ENCODE measurements around the gene ANK2. TPM values are rescaled to one million over a fixed set of nuclear protein-coding genes. Genes with fewer than 3 reads are reported as not detected.

The ANK2 gene
- total RNA-seq, 1 donor, result 15.1 TPM

- no peak overlapping the region for H3K4me3 ChIP-seq (ENCODE audit: low read depth, low read length)
- no peak for DNase-seq (ENCODE audit: low read depth)
- TF ChIP-seq, protein P1, sequence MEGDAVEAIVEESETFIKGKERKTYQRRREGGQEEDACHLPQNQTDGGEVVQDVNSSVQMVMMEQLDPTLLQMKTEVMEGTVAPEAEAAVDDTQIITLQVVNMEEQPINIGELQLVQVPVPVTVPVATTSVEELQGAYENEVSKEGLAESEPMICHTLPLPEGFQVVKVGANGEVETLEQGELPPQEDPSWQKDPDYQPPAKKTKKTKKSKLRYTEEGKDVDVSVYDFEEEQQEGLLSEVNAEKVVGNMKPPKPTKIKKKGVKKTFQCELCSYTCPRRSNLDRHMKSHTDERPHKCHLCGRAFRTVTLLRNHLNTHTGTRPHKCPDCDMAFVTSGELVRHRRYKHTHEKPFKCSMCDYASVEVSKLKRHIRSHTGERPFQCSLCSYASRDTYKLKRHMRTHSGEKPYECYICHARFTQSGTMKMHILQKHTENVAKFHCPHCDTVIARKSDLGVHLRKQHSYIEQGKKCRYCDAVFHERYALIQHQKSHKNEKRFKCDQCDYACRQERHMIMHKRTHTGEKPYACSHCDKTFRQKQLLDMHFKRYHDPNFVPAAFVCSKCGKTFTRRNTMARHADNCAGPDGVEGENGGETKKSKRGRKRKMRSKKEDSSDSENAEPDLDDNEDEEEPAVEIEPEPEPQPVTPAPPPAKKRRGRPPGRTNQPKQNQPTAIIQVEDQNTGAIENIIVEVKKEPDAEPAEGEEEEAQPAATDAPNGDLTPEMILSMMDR (IDR thresholded peaks at IDR 0.05; ENCODE audit: insufficient read depth, low read depth, low read length), result no peak
These were observed 240.3 kb downstream of the ANK2 start for GRCh38 chr4:113289766-113290165.

DNA sequence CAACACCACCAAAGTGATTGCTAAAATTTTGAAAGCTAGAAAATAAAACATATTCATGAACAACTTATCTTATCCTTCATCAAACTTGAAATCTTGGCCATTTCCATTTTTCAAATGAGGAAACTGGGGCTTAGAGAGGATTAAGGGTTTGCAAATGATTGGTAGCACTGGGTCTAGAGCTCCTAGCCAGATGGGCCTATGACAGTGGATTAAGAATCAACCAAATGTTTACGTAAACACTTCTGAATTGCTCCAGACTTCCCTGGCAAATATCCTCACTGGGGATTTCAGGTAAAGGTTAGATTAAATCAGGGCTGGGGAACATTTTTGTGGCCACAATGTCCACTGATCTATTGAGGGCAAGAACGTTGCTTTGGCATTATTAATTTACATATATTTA, 241.2 kb downstream of the ANK2 start:
- no peak overlapping the region for H3K4me3 ChIP-seq (ENCODE audit: low read depth, low read length)
- DNase-seq (ENCODE audit: low read depth), result no peak
- TF ChIP-seq, protein P1 (IDR thresholded peaks at IDR 0.05; ENCODE audit: insufficient read depth, low read depth, low read length), result no peak

- peak; percentile 79 for DNase-seq (ENCODE audit: low read depth)
- H3K4me3 ChIP-seq (ENCODE audit: low read depth, low read length), result no peak overlapping the region
- TF ChIP-seq, protein P1 (IDR thresholded peaks at IDR 0.05; ENCODE audit: insufficient read depth, low read depth, low read length), result no peak
These were observed 243.1 kb downstream of the ANK2 start for GRCh38 chr4:113292371-113293042.

GRCh38 chr4:113293043-113293560, 243.6 kb downstream of the ANK2 start:
- H3K4me3 ChIP-seq (ENCODE audit: low read depth, low read length), result no peak overlapping the region
- TF ChIP-seq, protein P1 (IDR thresholded peaks at IDR 0.05; ENCODE audit: insufficient read depth, low read depth, low read length), result no peak
- DNase-seq (ENCODE audit: low read depth), result peak; percentile 56

DNA sequence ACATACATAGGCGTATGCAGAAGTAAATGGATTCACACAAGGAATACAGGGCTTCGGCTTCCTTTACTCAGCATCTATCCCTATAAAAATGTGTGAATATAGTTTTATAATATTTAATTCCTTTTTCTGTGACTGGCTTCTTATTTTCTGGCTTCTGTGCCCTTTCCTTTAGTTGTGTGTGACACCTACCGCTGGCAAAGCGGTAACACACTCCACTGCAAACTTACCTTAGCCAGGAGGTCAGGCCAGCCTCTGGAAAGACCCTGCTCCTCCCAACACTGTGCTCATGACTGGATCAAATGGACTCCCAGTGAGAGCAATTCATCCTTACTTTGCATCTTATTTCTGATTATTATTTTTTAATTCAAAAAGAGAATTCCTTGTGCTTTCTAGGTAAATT, 244.2 kb downstream of the ANK2 start:
- H3K4me3 ChIP-seq (ENCODE audit: low read depth, low read length), result no peak overlapping the region
- TF ChIP-seq, protein P1 (IDR thresholded peaks at IDR 0.05; ENCODE audit: insufficient read depth, low read depth, low read length), result peak; percentile 23
- DNase-seq (ENCODE audit: low read depth), result no peak

GRCh38 chr4:113294908-113295307, 245.5 kb downstream of the ANK2 start:
- H3K4me3 ChIP-seq (ENCODE audit: low read depth, low read length), result no peak overlapping the region
- TF ChIP-seq, protein P1 (IDR thresholded peaks at IDR 0.05; ENCODE audit: insufficient read depth, low read depth, low read length), result no peak
- no peak for DNase-seq (ENCODE audit: low read depth)

All from fibroblast of villous mesenchyme (primary cell).